ENCODE measurements around the gene DZIP3.

DNA sequence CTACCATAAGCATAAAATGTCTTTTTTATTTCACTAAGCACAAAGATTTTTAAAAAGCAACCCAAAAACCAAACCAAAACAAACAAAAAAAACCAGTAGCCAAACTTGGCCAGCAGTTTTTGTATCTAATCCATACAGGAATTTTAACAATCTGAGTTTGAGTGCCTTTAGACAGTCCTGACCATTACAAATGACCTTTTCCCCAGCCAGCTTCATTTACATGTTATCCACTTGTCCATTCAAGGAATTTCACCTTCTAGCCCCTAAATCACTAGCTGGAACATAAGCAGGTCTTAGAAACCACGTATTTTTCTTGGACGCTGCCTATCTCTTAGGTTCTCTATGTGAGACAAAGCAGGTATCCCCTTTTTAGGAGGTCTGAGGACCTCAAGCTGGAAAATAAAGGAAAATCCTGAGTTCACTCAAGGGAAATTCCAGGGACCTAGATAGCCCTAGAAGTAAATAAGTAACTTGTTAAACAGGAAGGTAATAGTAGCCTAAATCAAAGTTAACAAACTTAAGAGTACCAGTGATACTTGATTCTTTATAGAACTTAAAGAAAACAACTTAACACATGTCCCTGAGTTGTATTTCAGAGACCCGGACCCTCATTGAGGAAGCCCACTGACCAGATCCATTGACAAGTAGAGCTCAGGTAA is 34.5 kb upstream of the DZIP3 start:
- TF ChIP-seq EZH2 (IDR thresholded peaks at IDR 0.05; ENCODE audit: low read depth, low read length, severe bottlenecking) (no peak), CTCF (IDR thresholded peaks at IDR 0.05; ENCODE audit: control extremely low read depth in 1 of 3, insufficient read depth in 1 of 3, low read depth in 1 of 3, low read length in 3 of 3) (no peak), HDAC2 (IDR thresholded peaks at IDR 0.05; ENCODE audit: borderline replicate concordance in 1 of 2, low read depth in 2 of 2, low read length in 2 of 2) (no peak)
- TF ChIP-seq, protein P1, sequence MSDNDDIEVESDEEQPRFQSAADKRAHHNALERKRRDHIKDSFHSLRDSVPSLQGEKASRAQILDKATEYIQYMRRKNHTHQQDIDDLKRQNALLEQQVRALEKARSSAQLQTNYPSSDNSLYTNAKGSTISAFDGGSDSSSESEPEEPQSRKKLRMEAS (IDR thresholded peaks at IDR 0.05) = no peak

Measured in H1 (cell line).